NCI-H2029 treated with DMSO at 0.1 percent for 48 hours (cell line): ENCODE data around the gene KCNQ1.

Experiments
- DNase-seq: peaks from one replicate; lab custom pipeline; 2025; lab: John Stamatoyannopoulos, UW

Gene KCNQ1

DNA sequence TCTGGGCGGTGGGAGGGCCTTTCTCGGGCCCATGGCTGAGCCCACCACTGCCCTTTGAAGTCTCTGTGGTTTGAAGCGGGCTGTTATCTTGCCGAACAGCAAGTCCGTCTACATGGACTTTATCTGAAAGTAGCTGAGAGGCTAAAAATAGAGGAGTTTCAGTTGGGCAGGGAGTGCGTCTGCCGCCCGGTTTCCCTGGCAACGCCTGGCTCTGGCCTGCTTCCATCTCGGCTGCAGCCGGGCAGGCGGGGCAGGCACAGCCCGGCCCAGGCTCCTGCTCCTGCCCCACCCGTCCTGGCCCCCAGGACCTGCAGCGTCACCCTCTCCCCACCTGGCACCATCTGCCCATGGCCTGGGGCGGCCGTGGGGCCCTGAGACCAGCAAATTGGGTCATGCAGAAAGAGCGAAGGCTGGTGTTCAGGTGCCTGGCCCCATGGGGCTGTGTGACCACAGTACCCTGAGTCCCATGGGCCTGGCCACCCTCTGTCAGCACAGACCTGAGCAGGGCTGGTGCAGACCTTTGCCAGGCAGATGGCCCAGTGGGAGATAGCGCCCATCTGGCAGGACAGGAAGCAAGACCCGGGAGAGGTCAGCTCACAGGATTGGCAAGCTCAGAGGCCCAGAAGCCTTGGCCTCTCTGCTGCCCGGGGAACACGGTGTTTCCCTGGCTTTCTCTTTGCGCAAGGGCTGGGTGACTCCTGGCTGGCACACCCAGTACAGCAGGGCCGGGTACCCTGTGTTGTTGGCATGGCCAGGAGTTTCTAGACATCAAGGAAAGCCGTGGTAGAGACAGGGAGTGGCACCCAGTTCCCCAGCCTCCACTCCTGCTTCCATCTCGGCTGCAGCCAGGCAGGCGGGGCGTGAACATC, 334.1 kb downstream of the KCNQ1 start:
- no peak for DNase-seq

DNA sequence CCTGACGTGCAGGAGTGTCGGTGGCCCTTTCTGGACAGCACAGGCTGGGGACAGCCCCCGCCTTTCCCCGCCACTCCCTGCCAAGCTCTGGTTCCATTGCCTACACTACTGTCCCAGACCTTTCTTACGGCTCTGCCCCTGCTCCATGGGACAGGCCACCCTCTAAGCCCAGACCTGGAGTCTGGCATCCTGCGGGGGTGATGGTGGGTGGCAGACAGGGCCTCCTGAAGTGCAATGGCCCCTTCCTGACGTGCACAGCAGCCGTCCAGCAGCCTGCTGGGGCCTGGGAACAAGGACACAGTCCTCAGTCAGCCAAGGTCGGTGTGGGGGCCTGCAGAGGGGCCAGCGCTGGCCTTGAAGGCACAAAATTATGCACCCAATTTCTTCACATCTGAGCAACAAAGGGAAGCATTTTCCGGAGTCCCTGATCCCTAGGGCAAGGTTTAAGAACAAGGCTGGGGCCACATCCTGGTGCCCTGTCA, 334.7 kb downstream of the KCNQ1 start:
- no peak for DNase-seq

- no peak for DNase-seq
Observed at GRCh38 chr11:2779981-2780849, 335.4 kb downstream of the KCNQ1 start.

DNA sequence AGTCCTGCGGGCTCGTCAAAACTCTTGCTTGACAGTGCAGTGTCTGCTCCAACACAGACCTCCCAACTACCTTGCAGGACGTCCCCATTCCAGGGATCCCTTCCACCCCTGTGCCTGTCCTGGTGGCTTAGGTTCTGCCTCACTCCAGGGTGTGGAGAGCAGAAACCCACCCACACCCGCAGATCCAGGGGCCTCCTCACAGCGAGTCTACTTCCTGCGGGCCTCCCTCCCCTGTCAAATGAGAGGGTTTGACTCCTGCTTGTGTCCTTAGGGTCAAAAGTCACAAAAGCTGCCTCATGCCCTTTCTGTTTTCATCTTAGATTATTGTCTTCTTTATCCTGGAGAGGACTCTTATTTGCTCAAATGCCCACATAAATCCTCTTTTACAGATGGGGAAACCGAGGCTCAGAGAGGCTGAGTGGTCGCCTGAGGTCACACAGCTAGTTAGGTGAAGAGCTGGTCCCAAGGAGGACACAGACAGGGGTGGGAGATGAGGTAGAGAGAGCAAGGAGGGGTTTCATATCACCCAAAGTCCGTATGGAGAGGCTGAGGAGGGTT, 336.1 kb downstream of the KCNQ1 start:
- no peak for DNase-seq

GRCh38 chr11:2781408-2782274, 336.8 kb downstream of the KCNQ1 start:
- no peak for DNase-seq

GRCh38 chr11:2782769-2783168, 338.0 kb downstream of the KCNQ1 start:
- no peak for DNase-seq

- no peak for DNase-seq
Observed at GRCh38 chr11:2783536-2784082, 338.8 kb downstream of the KCNQ1 start.

DNA sequence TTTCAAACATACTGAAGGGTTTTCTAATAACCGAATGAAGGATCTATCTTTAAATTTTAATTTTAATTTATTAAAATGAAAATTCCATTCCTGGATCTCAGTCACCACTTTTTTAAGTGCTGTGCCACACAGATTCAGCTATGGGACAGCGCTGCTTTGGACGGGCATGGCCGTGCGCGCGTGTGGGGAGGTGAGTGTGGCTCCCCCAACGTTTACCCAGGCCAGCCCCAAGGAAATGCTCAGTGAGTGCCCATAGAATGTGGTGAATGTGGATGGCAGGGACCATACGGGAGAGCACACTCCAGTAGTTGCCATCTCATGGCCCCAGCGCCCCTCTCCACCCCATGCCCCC, 343.0 kb downstream of the KCNQ1 start:
- no peak for DNase-seq

DNA sequence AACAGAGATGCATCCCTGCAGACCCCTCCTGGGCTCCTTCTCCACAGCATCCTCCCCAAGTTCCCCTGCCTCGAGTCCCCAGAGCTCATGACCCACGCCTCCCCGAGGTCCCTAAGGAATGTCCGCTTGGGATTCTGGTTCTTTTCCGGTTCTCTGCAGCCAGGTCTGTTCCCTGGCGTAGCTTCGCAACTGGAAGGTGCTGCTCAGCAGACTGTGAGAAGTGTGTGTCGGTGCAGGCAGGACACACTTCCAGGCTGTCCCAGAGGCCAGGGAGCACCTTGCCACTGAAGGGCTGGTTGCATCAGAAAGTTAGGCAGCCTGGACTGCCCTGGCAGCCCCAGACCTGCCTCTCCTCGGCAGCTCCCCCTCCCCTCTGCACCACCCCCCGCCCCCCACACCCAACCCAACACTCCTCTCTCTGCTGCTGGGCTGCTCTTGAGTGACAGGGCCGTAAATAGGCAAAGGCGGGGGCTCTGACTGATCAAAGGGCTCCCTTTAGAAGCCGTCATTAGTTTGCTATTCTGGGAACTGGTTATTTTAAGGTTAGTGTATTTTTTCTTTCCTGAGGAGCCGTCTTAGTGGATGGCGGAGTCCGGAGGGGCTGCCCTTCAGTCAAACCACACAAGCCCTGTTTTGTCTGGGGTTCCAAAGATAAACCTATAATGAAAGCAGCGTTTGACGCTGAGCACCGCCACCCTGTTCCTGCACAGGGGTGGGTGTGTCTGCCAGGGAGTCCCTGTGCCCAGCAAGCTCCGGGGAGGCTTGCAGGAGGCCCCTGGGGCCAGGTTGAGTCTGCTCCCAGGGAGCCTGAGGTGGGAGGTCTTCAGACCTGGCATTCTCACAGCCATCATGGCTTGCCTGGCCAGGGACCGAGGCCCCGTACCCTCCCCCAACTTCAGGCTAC, 343.6 kb downstream of the KCNQ1 start:
- no peak for DNase-seq

- no peak for DNase-seq
Observed at GRCh38 chr11:2789331-2789730, 344.5 kb downstream of the KCNQ1 start.

- DNase-seq, result no peak
Observed at GRCh38 chr11:2789791-2790567, 345.2 kb downstream of the KCNQ1 start.

DNA sequence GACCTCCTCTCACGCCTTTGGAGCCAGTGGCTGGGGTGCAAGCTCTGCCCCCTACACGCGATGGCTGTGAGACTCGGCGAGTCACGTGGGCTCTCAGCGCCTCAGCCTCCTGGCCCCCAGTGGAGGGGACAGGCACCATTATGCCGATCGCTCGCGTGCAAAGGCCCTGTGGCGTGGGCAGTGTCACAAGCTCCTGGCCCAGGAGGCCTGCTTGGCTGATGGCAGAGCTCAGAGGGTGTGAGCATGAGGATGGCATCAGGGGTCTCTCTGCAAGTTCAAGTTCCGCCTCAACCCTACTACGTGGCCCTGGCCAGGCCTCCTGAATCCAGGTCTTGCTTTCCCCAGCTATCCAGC, 345.7 kb downstream of the KCNQ1 start:
- DNase-seq, result no peak

DNA sequence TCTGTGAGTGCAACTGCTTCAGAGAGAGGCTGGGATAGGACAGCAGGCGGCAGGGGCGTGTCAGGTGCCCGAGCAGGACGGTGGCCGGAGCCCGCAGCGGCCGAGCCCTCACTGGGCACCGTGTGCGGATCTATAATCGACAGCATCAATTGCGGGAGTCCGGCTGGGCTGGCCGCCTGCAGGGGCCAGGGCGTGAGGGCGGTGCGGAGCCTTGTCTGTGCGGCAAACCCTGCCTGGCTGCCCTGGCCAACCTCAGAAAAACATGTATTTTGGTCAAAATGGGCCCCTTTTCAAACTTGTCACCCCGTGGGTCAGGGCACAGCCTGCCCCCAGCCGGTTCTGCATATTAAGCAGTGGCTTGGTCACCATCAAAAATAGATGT, 346.3 kb downstream of the KCNQ1 start:
- no peak for DNase-seq

DNA sequence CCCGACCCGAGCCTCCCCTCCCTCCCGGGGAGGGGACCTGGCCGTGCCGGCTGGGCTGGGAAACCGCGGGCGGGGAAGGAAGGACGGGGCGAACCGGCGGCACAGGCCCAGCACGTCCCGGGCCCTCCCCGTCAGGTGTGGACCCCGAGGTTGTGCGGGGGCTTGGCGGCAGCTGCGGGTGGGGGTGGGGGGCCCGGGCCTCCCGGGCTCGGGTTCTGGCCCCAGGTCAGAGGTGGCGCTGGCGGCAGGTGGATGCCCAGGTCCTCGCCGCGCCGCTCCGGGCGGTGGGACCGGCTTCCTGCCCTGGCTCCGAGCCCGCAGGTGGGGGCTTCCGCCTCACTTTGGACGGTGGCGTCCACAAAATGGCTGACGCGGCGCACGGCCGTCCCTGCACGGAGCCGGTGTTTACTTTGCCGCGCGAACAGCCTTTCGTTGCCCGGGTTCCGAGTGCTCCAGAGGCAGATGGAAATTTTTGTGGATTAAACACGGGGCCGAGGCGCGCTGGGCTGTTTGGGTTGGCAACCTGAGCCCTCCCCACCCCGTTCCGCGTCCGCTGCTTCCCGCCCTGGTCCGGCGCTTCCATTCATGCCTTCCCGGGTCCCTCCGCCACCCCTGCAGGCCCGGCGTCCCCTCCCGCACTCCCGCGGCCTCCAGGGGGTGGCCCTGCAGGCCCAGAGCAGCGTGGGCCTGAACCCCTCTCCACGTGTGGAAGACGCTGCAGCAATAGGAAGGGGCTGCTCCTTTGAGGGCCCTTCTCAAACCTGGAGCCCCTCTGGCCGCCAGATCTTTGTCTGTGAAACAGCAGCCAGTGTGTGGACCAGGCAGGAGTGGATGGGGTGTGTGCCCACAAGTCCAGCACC, 346.9 kb downstream of the KCNQ1 start:
- no peak for DNase-seq

- DNase-seq, result no peak
Observed at GRCh38 chr11:2792381-2793250, 347.8 kb downstream of the KCNQ1 start.

GRCh38 chr11:2793701-2794045, 348.9 kb downstream of the KCNQ1 start:
- no peak for DNase-seq

GRCh38 chr11:2794046-2794967, 349.5 kb downstream of the KCNQ1 start:
- no peak for DNase-seq
